HepG2 (cell line): ENCODE data around the gene NHERF2. TPM values are rescaled to one million over a fixed set of nuclear protein-coding genes. Genes with fewer than 3 reads are reported as not detected.

Source experiments
- AFF4 ChIP-seq: sonication (generic); formaldehyde crosslinking; IDR thresholded peaks from 2 replicates; pipeline ENCODE4 v1.4.0; 2020; ENCODE audit warnings: missing genetic modification reagents
- ARNT ChIP-seq: fragments of 450-650 bp; IDR thresholded peaks from 2 replicates; pipeline ENCODE4 v1.6.1; 2017
- FOXC1 ChIP-seq: sonication (generic); formaldehyde crosslinking; IDR thresholded peaks from 2 replicates; pipeline ENCODE4 v1.8.0; 2022; ENCODE audit warnings: mild to moderate bottlenecking, missing genetic modification reagents, borderline replicate concordance
- FOXP4 ChIP-seq: sonication (generic); formaldehyde crosslinking; IDR thresholded peaks from 2 replicates; pipeline ENCODE4 v1.4.0; 2020; ENCODE audit warnings: missing genetic modification reagents
- ISL2 ChIP-seq: sonication (generic); formaldehyde crosslinking; IDR thresholded peaks from 2 replicates; pipeline ENCODE4 v1.5.0; 2020; ENCODE audit warnings: missing genetic modification reagents
- KDM2A ChIP-seq: sonication (generic); formaldehyde crosslinking; IDR thresholded peaks from 2 replicates; pipeline ENCODE4 v1.4.0; 2020; ENCODE audit warnings: low read depth, missing genetic modification reagents, borderline replicate concordance
- KLF16 ChIP-seq, 2 experiments: sonication (generic) in 1 of 2; formaldehyde crosslinking in 1 of 2; IDR thresholded peaks; 2 replicates each; pipeline versions ENCODE4 v1.6.1 to v1.8.0; 2016 to 2023; ENCODE audit warnings: missing genetic modification reagents in 2 of 2, missing compliant biosample characterization in 1 of 2
- PAX8 ChIP-seq: sonication (generic); formaldehyde crosslinking; IDR thresholded peaks from 2 replicates; pipeline ENCODE4 v1.8.0; 2022; ENCODE audit warnings: mild to moderate bottlenecking, missing genetic modification reagents, borderline replicate concordance
- POGK ChIP-seq: sonication (generic); formaldehyde crosslinking; conservative IDR thresholded peaks from 2 replicates; pipeline ENCODE4 v1.8.0; 2022; ENCODE audit warnings: mild to moderate bottlenecking, moderate library complexity, missing genetic modification reagents
- RFX1 ChIP-seq: fragments of 450-650 bp; IDR thresholded peaks from 2 replicates; pipeline ENCODE4 v1.6.1; 2017
- RFX5 ChIP-seq: IDR thresholded peaks from 2 replicates; pipeline ENCODE4 v1.6.1; 2011; ENCODE audit warnings: low read depth, low read length, improper control_type of control experiment
- TBL1XR1 ChIP-seq: fragments of 150-350 bp; IDR thresholded peaks from 2 replicates; pipeline ENCODE4 v1.6.1; 2014; ENCODE audit warnings: borderline replicate concordance, low read length; ENCODE audit not compliant: partially characterized antibody
- ZNF160 ChIP-seq: sonication (generic); formaldehyde crosslinking; IDR thresholded peaks from 2 replicates; pipeline ENCODE4 v1.8.0; 2022; ENCODE audit warnings: mild to moderate bottlenecking, inconsistent platforms, missing genetic modification reagents
- ZNF253 ChIP-seq: sonication (generic); formaldehyde crosslinking; IDR thresholded peaks from 2 replicates; pipeline ENCODE4 v1.8.0; 2022; ENCODE audit warnings: mild to moderate bottlenecking, missing genetic modification reagents, borderline replicate concordance
- ZNF274 ChIP-seq: sonication (generic); formaldehyde crosslinking; IDR thresholded peaks from 2 replicates; pipeline ENCODE4 v1.5.1; 2020; ENCODE audit warnings: mild to moderate bottlenecking, missing genetic modification reagents
- ZNF383 ChIP-seq: sonication (generic); formaldehyde crosslinking; IDR thresholded peaks from 2 replicates; pipeline ENCODE4 v1.4.0; 2020; ENCODE audit warnings: missing genetic modification reagents, mild to moderate bottlenecking, borderline replicate concordance
- ZNF629 ChIP-seq: sonication (generic); formaldehyde crosslinking; conservative IDR thresholded peaks from 2 replicates; pipeline ENCODE4 v1.5.0; 2020; ENCODE audit warnings: missing genetic modification reagents
- ZNF790 ChIP-seq: sonication (generic); formaldehyde crosslinking; IDR thresholded peaks from 2 replicates; pipeline ENCODE4 v1.8.0; 2022; ENCODE audit warnings: missing genetic modification reagents, mild to moderate bottlenecking, borderline replicate concordance
- ZZZ3 ChIP-seq: sonication (generic); formaldehyde crosslinking; IDR thresholded peaks from 2 replicates; pipeline ENCODE4 v1.4.0; 2020; ENCODE audit warnings: missing genetic modification reagents, mild to moderate bottlenecking, borderline replicate concordance
- polyA plus RNA-seq, 8 experiments: library from polyadenylated mRNA; depleted of rRNA in 3 of 8; stranded (reverse) in 7 of 8; unstranded in 1 of 8; fragments of >200 nt; fragmentation: Illumina TruSeq in 4 of 8; extraction: Trizol in 4 of 8; gene quantifications; 2 replicates each; pipeline versions ENCODE4 v1.2.1 to v1.2.3, GENCODE V29; 2011 to 2016; ENCODE audit warnings: low read depth in 4 of 8, missing spikeins in 1 of 8, mixed read lengths in 1 of 8; ENCODE audit not compliant: insufficient read depth in 1 of 8
- total RNA-seq, 5 experiments: library from RNA; depleted of rRNA; stranded (reverse); fragments of >200 nt; fragmentation: Illumina TruSeq; extraction: Trizol; gene quantifications; 2 replicates each; pipeline ENCODE4 v1.2.3, GENCODE V29; 2016; ENCODE audit warnings: low read depth in 1 of 5

The NHERF2 gene
- total and polyA plus RNA-seq, 2 of the 13 experiments (the other 11 are each of a cell fraction or from before 2014, with no cell fraction given) = 23.7 to 39.3 TPM

- TF ChIP-seq AFF4 (CRISPR knock-in tag) = no peak
- TF ChIP-seq ARNT = no peak
- no peak for TF ChIP-seq ZNF383
- TF ChIP-seq ZNF629 (CRISPR knock-in tag) = no peak
- TF ChIP-seq ZNF274 = no peak; the same call in 1 of the 2 replicates
- TF ChIP-seq ZZZ3 = no peak
- TF ChIP-seq TBL1XR1 = no peak
- peak; percentile 94 for TF ChIP-seq KDM2A (CRISPR knock-in tag)
- no peak for TF ChIP-seq ZNF790 (CRISPR knock-in tag)
- TF ChIP-seq FOXP4 (CRISPR knock-in tag) = no peak; the same call in 1 of the 2 replicates
- TF ChIP-seq ZNF253 (CRISPR knock-in tag) = no peak
- peak; percentile 50; the same call in 1 of the 2 replicates for TF ChIP-seq FOXC1 (CRISPR knock-in tag)
- TF ChIP-seq PAX8 (CRISPR knock-in tag) = no peak
- TF ChIP-seq RFX1 = peak; percentile 94
- peak in 1 of 2 experiments; percentile 46; a peak in 1 of 4 replicates for TF ChIP-seq KLF16 (CRISPR knock-in tag; IDR thresholded peaks at IDR 0.05)
- TF ChIP-seq ISL2 (CRISPR knock-in tag) = 0 out of 2 replicates have a peak, but pooled peaks have one; percentile 38
- TF ChIP-seq POGK (CRISPR knock-in tag) = peak; percentile 75
- no peak for TF ChIP-seq RFX5
- peak; percentile 71; the same call in 1 of the 2 replicates for TF ChIP-seq ZNF160
Observed at GRCh38 chr16:1983544-1984346, 43.0 kb upstream of the NHERF2 start, which contains the start of gene GFER (continued).
